Measurements from ENCODE around the gene HLA-DMA. TPM values are rescaled to one million over a fixed set of nuclear protein-coding genes. Genes with fewer than 3 reads are reported as not detected.

The HLA-DMA gene
- total RNA-seq, 1 experiment from 2014 or later, result 16.8 TPM

- peaks cover 100% of the 10 kb centered on the region for H3K36me3 ChIP-seq
- no peak for DNase-seq
Measured at GRCh38 chr6:32977953-32978324, 25.0 kb upstream of the HLA-DMA start.

GRCh38 chr6:32977272-32977952 is 24.5 kb upstream of the HLA-DMA start:
- no peak overlapping the region for H3K4me3 ChIP-seq
- no peak for DNase-seq
- H3K36me3 ChIP-seq, result peaks cover 100% of the 10 kb centered on the region
- H3K9me3 ChIP-seq, result no peaks in the 10 kb centered on the region
- no peaks in the 10 kb centered on the region for H3K27me3 ChIP-seq

More at GRCh38 chr6:32977953-32978324, 25.0 kb upstream of the HLA-DMA start:
- H3K9me3 ChIP-seq, result no peaks in the 10 kb centered on the region
- H3K27me3 ChIP-seq, result no peaks in the 10 kb centered on the region
- H3K4me3 ChIP-seq, result no peak overlapping the region

- Histone ChIP-seq H3K9me3 (no peaks in the 10 kb centered on the region), H3K4me3 (no peak overlapping the region), H3K27me3 (no peaks in the 10 kb centered on the region), H3K36me3 (peaks cover 95% of the 10 kb centered on the region)
- DNase-seq, result no peak
Measured at GRCh38 chr6:32976334-32977069, 23.6 kb upstream of the HLA-DMA start.

- Histone ChIP-seq H3K36me3 (peaks cover 93% of the 10 kb centered on the region), H3K27me3 (no peaks in the 10 kb centered on the region), H3K4me3 (peak overlapping the region; percentile 80), H3K9me3 (no peaks in the 10 kb centered on the region)
- no peak for DNase-seq
Measured at GRCh38 chr6:32975886-32976285, 23.0 kb upstream of the HLA-DMA start.

- DNase-seq, result no peak
- peaks cover 91% of the 10 kb centered on the region for H3K36me3 ChIP-seq
Measured at GRCh38 chr6:32974541-32975308, 21.8 kb upstream of the HLA-DMA start.

GRCh38 chr6:32974016-32974333 is 21.1 kb upstream of the HLA-DMA start:
- Histone ChIP-seq H3K27me3 (no peaks in the 10 kb centered on the region), H3K9me3 (no peaks in the 10 kb centered on the region), H3K36me3 (peaks cover 90% of the 10 kb centered on the region), H3K4me3 (peak overlapping the region; percentile 80)
- peak; percentile 52 for DNase-seq

More at GRCh38 chr6:32974541-32975308, 21.8 kb upstream of the HLA-DMA start:
- peak overlapping the region; percentile 80 for H3K4me3 ChIP-seq
- H3K27me3 ChIP-seq, result no peaks in the 10 kb centered on the region
- H3K9me3 ChIP-seq, result no peaks in the 10 kb centered on the region

- Histone ChIP-seq H3K9me3 (no peaks in the 10 kb centered on the region), H3K27me3 (no peaks in the 10 kb centered on the region), H3K4me3 (peak overlapping the region; percentile 80), H3K36me3 (peaks cover 84% of the 10 kb centered on the region)
- DNase-seq, result peak; percentile 72
Measured at GRCh38 chr6:32973144-32974015, 20.5 kb upstream of the HLA-DMA start.

GRCh38 chr6:32972353-32973143 is 19.7 kb upstream of the HLA-DMA start:
- Histone ChIP-seq H3K36me3 (peaks cover 75% of the 10 kb centered on the region), H3K27me3 (no peaks in the 10 kb centered on the region), H3K9me3 (no peaks in the 10 kb centered on the region), H3K4me3 (peak overlapping the region; percentile 80)
- DNase-seq, result peak; percentile 66

- DNase-seq, result peak; percentile 100
- Histone ChIP-seq H3K9me3 (no peaks in the 10 kb centered on the region), H3K36me3 (peaks cover 68% of the 10 kb centered on the region), H3K4me3 (peak overlapping the region; percentile 80), H3K27me3 (no peaks in the 10 kb centered on the region)
Measured at GRCh38 chr6:32971581-32972352, 18.9 kb upstream of the HLA-DMA start.

- DNase-seq, result no peak
- Histone ChIP-seq H3K36me3 (peaks cover 62% of the 10 kb centered on the region), H3K9me3 (no peaks in the 10 kb centered on the region), H3K4me3 (peak overlapping the region; percentile 79), H3K27me3 (no peaks in the 10 kb centered on the region)
Measured at GRCh38 chr6:32971242-32971580, 18.3 kb upstream of the HLA-DMA start.

- no peaks in the 10 kb centered on the region for H3K9me3 ChIP-seq
- peaks cover 56% of the 10 kb centered on the region for H3K36me3 ChIP-seq
- H3K4me3 ChIP-seq, result peak overlapping the region; percentile 79
- peak; percentile 100 for DNase-seq
- no peaks in the 10 kb centered on the region for H3K27me3 ChIP-seq
Measured at GRCh38 chr6:32970413-32971241, 17.7 kb upstream of the HLA-DMA start.

- Histone ChIP-seq H3K27me3 (no peaks in the 10 kb centered on the region), H3K9me3 (no peaks in the 10 kb centered on the region), H3K36me3 (peaks cover 48% of the 10 kb centered on the region), H3K4me3 (peak overlapping the region; percentile 79)
- peak; percentile 99 for DNase-seq
Measured at GRCh38 chr6:32969685-32970412, 17.0 kb upstream of the HLA-DMA start.

GRCh38 chr6:32968867-32969684 is 16.2 kb upstream of the HLA-DMA start:
- H3K36me3 ChIP-seq, result peaks cover 41% of the 10 kb centered on the region
- no peaks in the 10 kb centered on the region for H3K9me3 ChIP-seq
- no peaks in the 10 kb centered on the region for H3K27me3 ChIP-seq
- DNase-seq, result peak; percentile 97
- peak overlapping the region; percentile 79 for H3K4me3 ChIP-seq
